MCF 10A (cell line): ENCODE results near the gene ADARB2. TPM values are rescaled to one million over a fixed set of nuclear protein-coding genes. Genes with fewer than 3 reads are reported as not detected.

ENCODE experiments used
- BruUV-seq: library from RNA; stranded (reverse); fragments of 400-500 nt; replicated peaks from 2 replicates; lab custom pipeline; 2021; lab: Mats Ljungman, UMichigan
- CTCF ChIA-PET: fragments of 300-600 bp; sonication (Branson Sonifier 250); formaldehyde crosslinking; extraction: SDS; loops from one replicate; lab custom pipeline; 2021; ENCODE audit warnings: antibody characterized with exemption, inconsistent platforms; lab: Yijun Ruan, JAX
- POLR2A ChIA-PET: fragments of 300-600, 350-650 bp; sonication (Branson Sonifier 250); formaldehyde crosslinking; extraction: SDS; loops from one replicate; lab custom pipeline; 2020; ENCODE audit warnings: antibody characterized with exemption, inconsistent platforms; lab: Yijun Ruan, JAX
- DNase-seq: peaks from one replicate; pipeline ENCODE4 v3.0.0-alpha.2; 2018; ENCODE audit not compliant: unreplicated experiment
- H3K27ac Mint-ChIP-seq: one replicate; pipeline ENCODE4 v1.8.0; 2022; ENCODE audit warnings: mild to moderate bottlenecking, low read depth, mixed read lengths; ENCODE audit not compliant: unreplicated experiment
- H3K27me3 Mint-ChIP-seq: one replicate; pipeline ENCODE4 v1.8.0; 2022; ENCODE audit warnings: mixed read lengths; ENCODE audit not compliant: insufficient read depth, unreplicated experiment
- H3K36me3 Mint-ChIP-seq: one replicate; pipeline ENCODE4 v1.8.0; 2022; ENCODE audit warnings: mild to moderate bottlenecking, moderate library complexity, mixed read lengths; ENCODE audit not compliant: insufficient read depth, unreplicated experiment
- H3K4me1 Mint-ChIP-seq: one replicate; pipeline ENCODE4 v1.8.0; 2022; ENCODE audit warnings: mixed read lengths; ENCODE audit not compliant: insufficient read depth, unreplicated experiment
- H3K4me3 Mint-ChIP-seq: one replicate; pipeline ENCODE4 v1.8.0; 2022; ENCODE audit warnings: mild to moderate bottlenecking, moderate library complexity, mixed read lengths; ENCODE audit not compliant: unreplicated experiment
- H3K9me3 Mint-ChIP-seq: one replicate; pipeline ENCODE4 v1.8.0; 2022; ENCODE audit warnings: mixed read lengths; ENCODE audit not compliant: unreplicated experiment
- intact Hi-C: fragments of 100-400 bp; cut with micrococcal nuclease; formaldehyde crosslinking; loops from 2 replicates; pipeline ENCODE4 v1.14.1; 2022
- total RNA-seq: library from RNA; stranded (reverse); gene quantifications from 2 replicates; pipeline ENCODE4 v1.2.3, GENCODE V29; 2022
- TF ChIP-seq, protein P1 (sequence below): fragments of 200-600 bp; IDR thresholded peaks from one replicate; pipeline ENCODE4 v1.8.0; 2022; ENCODE audit warnings: antibody characterized with exemption, mild to moderate bottlenecking; ENCODE audit not compliant: unreplicated experiment

Gene ADARB2
- total RNA-seq, 1 experiment from 2014 or later = 0.96 TPM

DNA sequence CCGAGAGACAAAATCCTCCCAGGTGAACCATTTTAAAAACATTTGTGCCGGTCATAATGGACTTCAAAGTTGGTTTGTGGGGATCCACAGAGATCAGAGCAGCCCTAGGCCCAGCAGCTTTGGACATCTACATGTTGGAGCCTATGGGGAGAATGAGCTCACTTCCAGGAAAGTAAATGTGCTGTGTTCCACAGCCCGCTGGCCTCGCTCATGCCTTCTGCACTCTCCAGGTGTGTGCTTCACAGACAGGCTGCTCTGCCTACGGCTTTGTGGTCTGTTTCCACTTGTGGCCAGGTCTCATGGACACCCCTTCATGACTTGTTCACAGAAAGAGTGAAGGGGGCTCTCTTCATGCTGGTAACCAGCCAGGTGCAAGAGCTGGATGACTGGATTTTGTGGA lies 141.6 kb downstream of the ADARB2 start:
- Mint-ChIP-seq H3K4me3 (no peak overlapping the region), H3K9me3 (peaks cover 1% of the 10 kb centered on the region), H3K4me1 (peaks cover under 1% of the 10 kb centered on the region), H3K36me3 (no peaks in the 10 kb centered on the region), H3K27me3 (no peaks in the 10 kb centered on the region), H3K27ac (no peak overlapping the region)
- TF ChIP-seq, protein P1, sequence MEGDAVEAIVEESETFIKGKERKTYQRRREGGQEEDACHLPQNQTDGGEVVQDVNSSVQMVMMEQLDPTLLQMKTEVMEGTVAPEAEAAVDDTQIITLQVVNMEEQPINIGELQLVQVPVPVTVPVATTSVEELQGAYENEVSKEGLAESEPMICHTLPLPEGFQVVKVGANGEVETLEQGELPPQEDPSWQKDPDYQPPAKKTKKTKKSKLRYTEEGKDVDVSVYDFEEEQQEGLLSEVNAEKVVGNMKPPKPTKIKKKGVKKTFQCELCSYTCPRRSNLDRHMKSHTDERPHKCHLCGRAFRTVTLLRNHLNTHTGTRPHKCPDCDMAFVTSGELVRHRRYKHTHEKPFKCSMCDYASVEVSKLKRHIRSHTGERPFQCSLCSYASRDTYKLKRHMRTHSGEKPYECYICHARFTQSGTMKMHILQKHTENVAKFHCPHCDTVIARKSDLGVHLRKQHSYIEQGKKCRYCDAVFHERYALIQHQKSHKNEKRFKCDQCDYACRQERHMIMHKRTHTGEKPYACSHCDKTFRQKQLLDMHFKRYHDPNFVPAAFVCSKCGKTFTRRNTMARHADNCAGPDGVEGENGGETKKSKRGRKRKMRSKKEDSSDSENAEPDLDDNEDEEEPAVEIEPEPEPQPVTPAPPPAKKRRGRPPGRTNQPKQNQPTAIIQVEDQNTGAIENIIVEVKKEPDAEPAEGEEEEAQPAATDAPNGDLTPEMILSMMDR = no peak
- ChIA-PET POLR2A (interaction anchor here (0.7 to 0.8 kb wide), 2 partner anchors 53 to 862 kb away, joined by 3 read pairs; no protein-coding TSS in a partner anchor), CTCF (no interaction called here)
- no TSS peak for BruUV-seq
- DNase-seq = no peak
- intact Hi-C loops = no loop called here

GRCh38 chr10:1595242-1595600 lies 142.1 kb downstream of the ADARB2 start:
- TF ChIP-seq, protein P1 = no peak
- H3K36me3 Mint-ChIP-seq = no peaks in the 10 kb centered on the region
- H3K4me1 Mint-ChIP-seq = no peaks in the 10 kb centered on the region
- ChIA-PET POLR2A (interaction anchor here (0.6 kb wide), 1 partner anchor 919 kb away, joined by 4 read pairs; no protein-coding TSS in a partner anchor), CTCF (no interaction called here)
- no peak overlapping the region for H3K4me3 Mint-ChIP-seq
- no peak for DNase-seq
- H3K9me3 Mint-ChIP-seq = peaks cover 6% of the 10 kb centered on the region
- H3K27me3 Mint-ChIP-seq = no peaks in the 10 kb centered on the region
- BruUV-seq = no TSS peak
- intact Hi-C loops = no loop called here
- no peak overlapping the region for H3K27ac Mint-ChIP-seq

DNA sequence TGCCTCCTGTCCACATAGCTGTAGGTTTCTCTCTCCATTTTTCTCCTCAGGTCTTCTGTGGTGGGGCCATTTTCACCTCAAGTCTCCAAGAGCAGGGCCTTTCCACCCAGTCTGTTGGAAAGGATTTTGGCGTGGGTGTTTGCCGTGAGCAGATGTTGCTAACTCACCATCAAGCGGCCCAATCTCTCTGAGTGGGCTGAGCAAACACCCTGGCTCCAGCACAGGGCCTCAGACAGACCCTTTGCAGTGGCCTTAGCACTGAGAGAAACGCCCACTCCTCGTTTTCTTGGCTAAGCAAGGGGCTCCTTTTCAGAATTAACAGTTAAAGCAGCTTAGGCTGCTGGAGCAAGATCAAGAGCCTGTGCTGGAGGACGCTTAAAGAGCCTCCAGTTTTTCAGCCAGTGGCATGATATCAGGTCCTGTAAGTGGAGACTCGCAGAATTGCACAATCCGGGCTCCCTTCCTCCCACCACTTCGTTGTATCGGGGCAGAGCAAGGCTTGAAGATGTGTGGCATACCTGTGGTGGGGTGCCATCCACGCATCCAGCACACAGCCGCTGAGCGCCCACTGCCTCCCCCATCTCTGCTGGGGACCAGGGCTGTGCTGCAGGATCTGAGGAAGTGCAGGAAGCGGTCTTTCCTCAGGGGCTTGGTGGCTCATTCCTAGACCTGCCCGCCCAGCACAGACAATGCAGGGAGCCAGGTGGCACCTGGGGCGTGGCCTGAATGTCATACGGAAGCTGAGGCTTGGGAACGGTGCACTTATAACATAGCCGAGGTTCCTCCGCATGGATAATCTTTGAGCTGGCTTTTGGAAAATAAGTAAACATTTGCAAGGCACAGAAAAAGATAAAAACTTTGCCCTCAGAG lies 142.7 kb downstream of the ADARB2 start:
- Mint-ChIP-seq H3K27ac (no peak overlapping the region), H3K4me1 (no peaks in the 10 kb centered on the region), H3K4me3 (no peak overlapping the region), H3K36me3 (no peaks in the 10 kb centered on the region), H3K27me3 (no peaks in the 10 kb centered on the region), H3K9me3 (peaks cover 8% of the 10 kb centered on the region)
- POLR2A ChIA-PET = interaction anchor here (0.6 kb wide), 1 partner anchor 918 kb away, joined by 4 read pairs; no protein-coding TSS in a partner anchor
- TF ChIP-seq, protein P1 = no peak
- DNase-seq = no peak
- CTCF ChIA-PET = no interaction called here
- intact Hi-C loops = no loop called here
- BruUV-seq = no TSS peak

- no TSS peak for BruUV-seq
- no peak overlapping the region for H3K4me3 Mint-ChIP-seq
- DNase-seq = no peak
- intact Hi-C loops = no loop called here
- TF ChIP-seq, protein P1 = no peak
- H3K36me3 Mint-ChIP-seq = no peaks in the 10 kb centered on the region
- peaks cover 8% of the 10 kb centered on the region for H3K9me3 Mint-ChIP-seq
- ChIA-PET POLR2A (no interaction called here), CTCF (interaction anchor here (0.6 to 1.0 kb wide), 2 partner anchors 10 to 51 kb away, joined by 4 read pairs; no protein-coding TSS in a partner anchor)
- H3K27ac Mint-ChIP-seq = no peak overlapping the region
- no peaks in the 10 kb centered on the region for H3K27me3 Mint-ChIP-seq
- no peaks in the 10 kb centered on the region for H3K4me1 Mint-ChIP-seq
Measured at GRCh38 chr10:1591742-1592141, 145.6 kb downstream of the ADARB2 start.
